ENCODE measurements around the gene UBASH3A. TPM values are rescaled to one million over a fixed set of nuclear protein-coding genes. Genes with fewer than 3 reads are reported as not detected.

The UBASH3A gene
- total RNA-seq, 1 donor from 2014 or later: not detected

DNA sequence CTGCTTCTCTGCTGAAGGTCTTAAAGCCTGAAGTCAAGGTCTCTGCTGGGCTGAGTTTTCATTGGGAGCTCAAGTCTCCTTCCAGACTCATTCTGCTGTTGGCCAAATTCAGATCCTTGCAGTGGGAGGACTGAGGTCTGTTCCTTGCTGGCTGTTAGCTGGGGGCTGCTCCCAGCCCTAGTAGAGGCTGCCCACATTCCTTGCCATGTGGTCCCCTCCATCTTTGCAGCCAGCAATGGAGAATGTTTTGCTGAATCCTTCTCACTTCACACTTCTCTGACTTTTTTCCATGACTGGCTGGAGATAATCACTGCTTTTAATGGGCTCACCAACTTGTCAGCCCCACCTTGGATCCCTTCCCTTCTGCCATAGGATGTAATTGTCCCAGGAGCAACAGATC is 33.2 kb downstream of the UBASH3A start:
- H3K4me1 ChIP-seq: no peaks in the 10 kb centered on the region
- peaks cover 30% of the 10 kb centered on the region for H3K9me3 ChIP-seq (replicated peaks)
- DNase-seq: no peak
- peaks cover 61% of the 10 kb centered on the region for H3K27me3 ChIP-seq (ENCODE audit: low read depth)
- intact Hi-C loops (cut with micrococcal nuclease): no loop called here
- no peaks in the 10 kb centered on the region for H3K36me3 ChIP-seq
- no peak overlapping the region for H3K27ac ChIP-seq (replicated peaks)
- TF ChIP-seq CTCF (IDR thresholded peaks at IDR 0.05; ENCODE audit: borderline replicate concordance): no peak
- H3K4me3 ChIP-seq: no peak overlapping the region

- H3K36me3 ChIP-seq: no peaks in the 10 kb centered on the region
- no peak for TF ChIP-seq CTCF (IDR thresholded peaks at IDR 0.05; ENCODE audit: borderline replicate concordance)
- no peak overlapping the region for H3K4me3 ChIP-seq
- peaks cover 57% of the 10 kb centered on the region for H3K27me3 ChIP-seq (ENCODE audit: low read depth)
- intact Hi-C loops (cut with micrococcal nuclease): no loop called here
- DNase-seq: no peak
- H3K4me1 ChIP-seq: no peaks in the 10 kb centered on the region
- H3K27ac ChIP-seq (replicated peaks): no peak overlapping the region
- H3K9me3 ChIP-seq (replicated peaks): peaks cover 21% of the 10 kb centered on the region
Measured at GRCh38 chr21:42437786-42438185, 34.1 kb downstream of the UBASH3A start.

DNA sequence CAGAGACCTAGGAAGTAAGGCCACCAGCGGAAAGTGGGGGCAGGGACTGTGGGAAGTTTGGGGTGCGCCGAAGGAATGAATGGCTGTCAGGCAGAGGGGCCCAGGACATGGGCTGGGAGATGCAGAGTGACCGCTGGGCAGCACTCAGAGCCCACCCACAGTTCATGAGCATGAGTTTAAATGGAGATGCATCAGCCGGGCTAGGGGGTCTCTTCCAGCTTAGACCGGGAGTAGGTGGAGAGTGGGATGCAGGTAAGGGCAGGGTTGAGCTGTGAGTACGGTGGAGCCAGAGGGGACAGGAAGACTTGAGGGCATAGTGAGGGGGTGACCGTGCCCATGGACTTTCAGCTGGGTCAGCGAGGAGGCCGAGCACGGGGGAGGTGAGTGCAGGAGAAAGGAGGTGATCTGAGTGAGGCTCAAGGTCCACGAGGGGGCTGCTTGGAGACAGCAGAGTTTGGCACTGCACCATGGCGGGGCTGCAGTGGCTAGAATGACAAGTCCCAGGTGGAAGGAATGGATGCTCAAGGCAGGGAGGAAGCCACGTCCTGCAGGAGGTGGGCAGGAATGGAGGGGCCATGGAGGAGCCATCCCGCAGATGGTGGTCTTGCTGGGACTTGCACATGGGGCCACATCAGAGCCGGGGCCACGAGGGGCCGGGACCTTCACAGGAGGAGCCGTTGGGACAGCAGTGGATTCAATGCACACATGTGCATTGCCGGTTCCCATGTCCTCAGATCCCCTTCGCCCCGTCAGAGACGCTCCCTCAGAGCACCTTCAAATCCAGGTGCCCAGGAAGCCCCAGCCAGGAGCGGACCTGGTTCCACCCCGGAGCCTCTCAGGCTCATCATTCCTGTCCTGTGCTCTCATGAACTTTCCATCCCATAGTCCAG is 34.9 kb downstream of the UBASH3A start:
- H3K4me1 ChIP-seq: no peaks in the 10 kb centered on the region
- DNase-seq: no peak
- peaks cover 13% of the 10 kb centered on the region for H3K9me3 ChIP-seq (replicated peaks)
- peaks cover 53% of the 10 kb centered on the region for H3K27me3 ChIP-seq (ENCODE audit: low read depth)
- no peak for TF ChIP-seq CTCF (IDR thresholded peaks at IDR 0.05; ENCODE audit: borderline replicate concordance)
- no peaks in the 10 kb centered on the region for H3K36me3 ChIP-seq
- H3K27ac ChIP-seq (replicated peaks): no peak overlapping the region
- no peak overlapping the region for H3K4me3 ChIP-seq
- intact Hi-C loops (cut with micrococcal nuclease): no loop called here

GRCh38 chr21:42439284-42440186 is 35.8 kb downstream of the UBASH3A start:
- intact Hi-C loops (cut with micrococcal nuclease): no loop called here
- no peak for DNase-seq
- Histone ChIP-seq H3K27ac (replicated peaks) (no peak overlapping the region), H3K27me3 (ENCODE audit: low read depth) (peaks cover 57% of the 10 kb centered on the region), H3K4me1 (no peaks in the 10 kb centered on the region), H3K4me3 (no peak overlapping the region), H3K9me3 (replicated peaks) (peaks cover 10% of the 10 kb centered on the region), H3K36me3 (no peaks in the 10 kb centered on the region)
- no peak for TF ChIP-seq CTCF (IDR thresholded peaks at IDR 0.05; ENCODE audit: borderline replicate concordance)

GRCh38 chr21:42440187-42440792 is 36.6 kb downstream of the UBASH3A start:
- no peaks in the 10 kb centered on the region for H3K4me1 ChIP-seq
- no peak for DNase-seq
- H3K36me3 ChIP-seq: no peaks in the 10 kb centered on the region
- intact Hi-C loops (cut with micrococcal nuclease): no loop called here
- H3K27me3 ChIP-seq (ENCODE audit: low read depth): peaks cover 57% of the 10 kb centered on the region
- no peak overlapping the region for H3K27ac ChIP-seq (replicated peaks)
- no peak overlapping the region for H3K4me3 ChIP-seq
- TF ChIP-seq CTCF (IDR thresholded peaks at IDR 0.05; ENCODE audit: borderline replicate concordance): no peak
- peaks cover 10% of the 10 kb centered on the region for H3K9me3 ChIP-seq (replicated peaks)

Measured in left ventricle myocardium inferior (tissue), 1 donor.